T-helper 2 cell treated with Interferon-gamma antibody and Interleukin-4, amounts not matched to agents 5 μg/mL and 100 μg/mL, for 36 hours (primary cell): ENCODE data around the gene RASGRF2.

Experiments used
- DNase-seq: peaks from one replicate; pipeline ENCODE4 v3.0.0; 2021; ENCODE audit warnings: low spot score
- H3K27ac Mint-ChIP-seq: one replicate; pipeline ENCODE4 v1.8.0; 2021; ENCODE audit warnings: mild to moderate bottlenecking, mixed read lengths
- H3K27me3 Mint-ChIP-seq: one replicate; pipeline ENCODE4 v1.8.0; 2021; ENCODE audit warnings: low read depth, mixed read lengths
- H3K36me3 Mint-ChIP-seq: one replicate; pipeline ENCODE4 v1.8.0; 2021; ENCODE audit warnings: low read depth, mixed read lengths
- H3K4me1 Mint-ChIP-seq: one replicate; pipeline ENCODE4 v1.8.0; 2021; ENCODE audit warnings: low read depth, mixed read lengths
- H3K4me3 Mint-ChIP-seq: one replicate; pipeline ENCODE4 v1.8.0; 2022; ENCODE audit warnings: mild to moderate bottlenecking, moderate library complexity, mixed read lengths
- H3K9me3 Mint-ChIP-seq: one replicate; pipeline ENCODE4 v1.8.0; 2021; ENCODE audit warnings: mixed read lengths

Gene RASGRF2

DNA sequence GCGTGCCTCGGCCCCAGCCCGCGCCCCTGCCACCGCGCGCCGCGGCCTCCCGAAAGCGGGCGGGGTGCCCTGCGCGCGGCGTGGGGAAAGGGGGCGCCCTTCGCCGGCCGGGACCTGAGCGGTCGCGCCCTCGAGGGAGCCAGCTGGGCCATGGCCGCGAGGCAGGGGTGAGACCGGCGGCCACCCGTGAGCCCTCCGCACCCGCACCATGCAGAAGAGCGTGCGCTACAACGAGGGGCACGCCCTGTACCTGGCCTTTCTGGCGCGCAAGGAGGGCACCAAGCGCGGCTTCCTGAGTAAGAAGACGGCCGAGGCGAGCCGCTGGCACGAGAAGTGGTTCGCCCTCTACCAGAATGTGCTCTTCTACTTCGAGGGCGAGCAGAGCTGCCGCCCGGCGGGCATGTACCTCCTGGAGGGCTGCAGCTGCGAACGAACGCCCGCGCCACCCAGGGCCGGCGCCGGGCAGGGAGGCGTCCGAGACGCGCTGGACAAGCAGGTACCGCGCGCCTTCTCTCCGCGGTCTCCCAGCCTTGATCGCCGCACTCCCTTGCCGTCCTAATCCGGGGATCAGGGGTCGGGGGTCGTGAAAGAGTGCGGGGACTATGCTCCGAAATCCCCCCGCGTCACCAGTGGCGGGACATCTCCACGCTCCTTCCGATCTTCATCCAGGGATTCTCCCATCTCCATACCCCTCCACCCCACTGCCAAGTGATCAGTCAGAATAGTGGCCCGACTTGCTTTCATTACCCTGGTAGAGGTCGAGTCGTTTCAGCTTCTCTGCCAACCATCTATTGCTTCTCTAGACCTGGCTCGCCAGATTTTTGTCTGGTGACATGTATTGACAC is 590 bp downstream of the RASGRF2 start:
- Mint-ChIP-seq H3K36me3 (no peaks in the 10 kb centered on the region), H3K4me3 (peak overlapping the region; percentile 86), H3K27ac (peak overlapping the region; percentile 84), H3K9me3 (no peaks in the 10 kb centered on the region), H3K4me1 (peaks cover 49% of the 10 kb centered on the region), H3K27me3 (peaks cover 8% of the 10 kb centered on the region)
- peak; percentile 48 for DNase-seq

DNA sequence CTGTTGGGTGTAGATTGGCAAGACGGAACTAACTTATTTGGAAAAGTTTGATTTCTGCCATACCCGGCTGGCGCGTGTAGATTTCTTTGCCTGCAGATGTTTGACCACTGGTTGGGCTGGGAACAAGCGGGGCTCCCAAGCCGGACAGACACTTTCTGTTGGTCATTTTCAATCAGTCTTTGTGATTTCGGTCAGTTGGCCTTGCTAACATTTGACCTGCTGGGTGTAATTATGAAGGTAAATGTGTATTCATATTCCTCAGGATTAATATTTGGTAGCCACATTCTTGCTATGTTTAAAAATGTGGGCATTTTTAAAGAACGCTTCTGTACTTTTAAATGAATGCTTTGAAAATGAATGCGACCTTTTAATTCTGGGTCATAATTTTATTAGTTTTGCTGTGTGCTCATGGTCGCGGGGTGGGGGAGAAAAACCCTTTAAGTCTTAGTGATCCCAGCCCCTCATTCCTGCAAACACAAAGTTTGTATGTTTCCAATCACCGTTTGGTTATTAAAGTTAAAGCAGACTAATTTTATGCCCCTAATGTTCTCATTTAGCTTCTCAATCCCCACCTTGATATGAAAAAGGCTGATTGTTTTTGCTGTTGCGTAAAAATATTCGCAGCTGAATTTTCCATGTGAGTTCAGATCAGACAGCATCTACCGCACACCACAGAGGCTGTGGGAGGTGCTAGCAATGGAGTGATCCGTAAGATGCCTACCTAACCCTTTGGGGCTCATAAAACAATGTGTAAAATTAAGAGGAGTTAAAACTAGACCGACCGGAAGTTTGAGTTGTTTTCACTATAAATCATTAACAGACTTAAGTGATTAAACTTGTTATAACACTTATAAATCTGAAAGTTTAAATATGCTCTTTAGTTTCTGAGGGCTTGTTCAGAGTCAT is 1.5 kb downstream of the RASGRF2 start:
- Mint-ChIP-seq H3K27ac (peak overlapping the region; percentile 84), H3K27me3 (peaks cover 8% of the 10 kb centered on the region), H3K4me3 (peak overlapping the region; percentile 86), H3K4me1 (peaks cover 49% of the 10 kb centered on the region), H3K9me3 (no peaks in the 10 kb centered on the region), H3K36me3 (no peaks in the 10 kb centered on the region)
- DNase-seq: peak; percentile 78

DNA sequence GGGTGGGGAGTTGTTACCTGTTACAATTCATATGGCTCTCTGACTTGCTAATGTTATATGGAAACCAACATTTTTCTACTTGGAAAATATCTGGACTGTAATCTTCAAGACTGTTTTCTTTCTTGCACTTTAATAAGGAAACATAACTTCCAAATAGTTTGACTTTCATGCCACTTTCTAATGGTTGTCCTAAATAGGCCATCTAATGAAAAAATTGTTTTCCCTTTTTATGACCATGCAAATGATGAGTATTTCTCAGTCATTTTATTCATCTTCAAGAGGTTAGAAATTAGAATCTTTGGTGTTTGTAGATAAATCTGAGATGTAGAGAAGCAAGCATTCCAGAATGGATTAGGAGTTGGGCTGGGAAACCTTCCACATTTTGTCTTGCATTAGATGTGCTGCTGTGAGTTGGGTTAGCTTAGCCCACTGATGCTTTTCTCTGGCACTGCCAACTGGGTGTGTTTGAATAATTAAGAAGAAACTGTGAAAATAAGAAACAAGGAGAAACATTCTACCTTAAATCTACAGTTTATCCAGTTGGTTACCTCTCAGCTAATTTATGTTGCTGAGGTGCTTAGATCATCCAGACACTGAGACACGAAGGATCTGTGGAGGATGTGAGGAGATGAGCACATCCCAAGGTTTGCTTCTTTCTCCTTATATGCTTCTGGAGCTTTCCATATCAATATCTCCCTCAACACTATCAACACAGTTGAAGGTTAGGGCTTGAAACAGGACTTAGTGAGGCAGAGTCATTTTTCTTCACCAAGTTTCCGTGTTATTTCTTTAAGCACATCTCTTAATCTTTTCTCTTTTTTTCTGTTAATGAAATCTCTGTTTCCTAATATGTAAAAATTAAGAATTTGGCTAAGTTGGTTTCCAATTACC is 2.7 kb downstream of the RASGRF2 start:
- Mint-ChIP-seq H3K27ac (no peak overlapping the region), H3K9me3 (no peaks in the 10 kb centered on the region), H3K4me1 (peaks cover 46% of the 10 kb centered on the region), H3K4me3 (peak overlapping the region; percentile 44), H3K36me3 (no peaks in the 10 kb centered on the region), H3K27me3 (peaks cover 5% of the 10 kb centered on the region)
- DNase-seq: no peak

DNA sequence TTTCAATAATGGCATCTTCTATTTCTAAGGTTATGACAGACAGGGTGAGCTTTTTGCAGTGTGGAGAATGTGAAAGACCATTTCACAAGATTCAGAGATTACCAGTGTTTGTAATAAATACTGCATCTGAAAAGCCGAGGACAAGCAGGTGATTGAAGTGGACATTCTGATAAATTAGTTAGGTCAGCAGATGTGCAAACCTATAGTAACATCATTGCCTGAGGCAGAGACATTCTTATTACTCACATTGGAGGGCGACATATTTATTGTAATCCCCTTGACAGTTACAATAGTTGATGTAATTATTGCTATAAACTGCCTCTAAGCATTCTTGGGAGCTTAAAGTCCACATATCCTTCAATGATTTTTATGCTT is 3.3 kb downstream of the RASGRF2 start:
- DNase-seq: no peak
- Mint-ChIP-seq H3K4me1 (peaks cover 40% of the 10 kb centered on the region), H3K27ac (no peak overlapping the region), H3K36me3 (no peaks in the 10 kb centered on the region), H3K9me3 (no peaks in the 10 kb centered on the region), H3K27me3 (peaks cover 5% of the 10 kb centered on the region), H3K4me3 (peak overlapping the region; percentile 44)

GRCh38 chr5:80963966-80964481 is 3.9 kb downstream of the RASGRF2 start:
- Mint-ChIP-seq H3K4me3 (peak overlapping the region; percentile 52), H3K36me3 (no peaks in the 10 kb centered on the region), H3K4me1 (peaks cover 40% of the 10 kb centered on the region), H3K27me3 (peaks cover 5% of the 10 kb centered on the region), H3K9me3 (no peaks in the 10 kb centered on the region), H3K27ac (no peak overlapping the region)
- DNase-seq: no peak

DNA sequence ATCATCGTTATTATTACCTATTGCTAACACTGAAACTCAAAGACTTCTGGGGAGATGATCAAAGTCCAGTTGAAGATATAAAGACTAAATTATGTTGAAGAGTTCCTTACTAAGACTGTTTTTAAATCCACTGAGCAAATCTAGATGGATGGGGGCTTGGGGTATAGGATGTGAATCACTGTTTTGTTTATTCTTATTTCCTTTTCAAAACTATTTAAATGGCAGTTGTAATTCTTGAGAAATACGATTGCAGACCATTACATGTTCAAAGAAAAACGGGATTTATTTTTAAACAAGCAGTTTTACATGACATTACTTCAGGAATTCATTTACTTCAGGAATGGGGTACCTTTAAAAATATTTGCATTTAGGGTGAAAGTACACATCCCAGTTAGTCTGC is 4.3 kb downstream of the RASGRF2 start:
- H3K27ac Mint-ChIP-seq: no peak overlapping the region
- H3K4me3 Mint-ChIP-seq: peak overlapping the region; percentile 52
- H3K27me3 Mint-ChIP-seq: peaks cover 4% of the 10 kb centered on the region

DNA sequence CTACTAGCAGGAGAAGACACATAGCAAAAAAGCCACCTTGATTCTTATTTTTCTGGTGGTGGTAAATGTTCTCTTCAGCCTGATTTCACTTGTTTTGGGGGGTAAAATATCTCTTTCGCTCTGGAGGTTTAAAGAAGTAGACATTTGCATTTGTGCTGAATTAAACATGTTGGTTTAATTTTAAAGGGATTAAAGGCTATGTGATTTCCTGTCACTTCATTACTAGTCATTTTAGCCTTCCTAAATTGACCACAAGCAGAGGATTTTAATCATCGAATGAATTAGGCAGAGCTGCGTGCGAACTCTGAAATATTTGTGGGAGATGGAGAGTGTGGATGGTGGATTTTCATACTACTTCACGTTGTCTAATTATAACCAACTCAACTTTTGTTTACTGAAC is 4.8 kb downstream of the RASGRF2 start:
- Mint-ChIP-seq H3K27ac (peak overlapping the region; percentile 22), H3K27me3 (no peaks in the 10 kb centered on the region), H3K36me3 (no peaks in the 10 kb centered on the region), H3K9me3 (no peaks in the 10 kb centered on the region), H3K4me3 (peak overlapping the region; percentile 49), H3K4me1 (peaks cover 33% of the 10 kb centered on the region)
- no peak for DNase-seq

More for the DNA sequence above, 4.3 kb downstream of the RASGRF2 start:
- Mint-ChIP-seq H3K9me3 (no peaks in the 10 kb centered on the region), H3K4me1 (peaks cover 37% of the 10 kb centered on the region), H3K36me3 (no peaks in the 10 kb centered on the region)
- DNase-seq: no peak

- Mint-ChIP-seq H3K4me3 (no peak overlapping the region), H3K9me3 (no peaks in the 10 kb centered on the region), H3K4me1 (peaks cover 26% of the 10 kb centered on the region), H3K27me3 (no peaks in the 10 kb centered on the region), H3K36me3 (no peaks in the 10 kb centered on the region), H3K27ac (peak overlapping the region; percentile 1)
- DNase-seq: no peak
Observed at GRCh38 chr5:80967500-80968181, 7.5 kb downstream of the RASGRF2 start.

- H3K27me3 Mint-ChIP-seq: no peaks in the 10 kb centered on the region
- H3K9me3 Mint-ChIP-seq: no peaks in the 10 kb centered on the region
- peaks cover 13% of the 10 kb centered on the region for H3K4me1 Mint-ChIP-seq
- H3K4me3 Mint-ChIP-seq: no peak overlapping the region
- no peaks in the 10 kb centered on the region for H3K36me3 Mint-ChIP-seq
- H3K27ac Mint-ChIP-seq: no peak overlapping the region
- DNase-seq: no peak
Observed at GRCh38 chr5:80973027-80973426, 12.9 kb downstream of the RASGRF2 start.

DNA sequence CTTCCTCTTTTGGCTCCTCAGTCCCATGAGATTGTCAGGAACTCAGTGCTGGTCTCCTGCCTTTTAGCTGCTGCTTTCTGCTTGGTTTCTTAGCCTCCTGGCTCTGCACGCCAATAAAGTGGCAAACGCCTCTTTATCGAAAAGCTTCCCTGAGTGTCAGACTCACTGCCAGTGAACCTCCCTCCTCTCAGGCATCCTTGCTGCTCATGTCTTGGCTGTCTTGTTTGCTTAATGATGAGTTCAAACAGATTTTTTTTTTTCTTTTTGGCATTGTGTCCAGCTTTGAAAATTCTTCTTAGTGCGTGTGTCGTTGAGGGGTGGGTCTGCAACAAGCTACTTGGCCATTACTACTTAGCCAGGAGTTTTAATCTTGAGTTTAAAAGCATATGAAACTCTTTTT is 14.9 kb downstream of the RASGRF2 start:
- Mint-ChIP-seq H3K27ac (no peak overlapping the region), H3K27me3 (no peaks in the 10 kb centered on the region), H3K4me1 (peaks cover 15% of the 10 kb centered on the region)

DNA sequence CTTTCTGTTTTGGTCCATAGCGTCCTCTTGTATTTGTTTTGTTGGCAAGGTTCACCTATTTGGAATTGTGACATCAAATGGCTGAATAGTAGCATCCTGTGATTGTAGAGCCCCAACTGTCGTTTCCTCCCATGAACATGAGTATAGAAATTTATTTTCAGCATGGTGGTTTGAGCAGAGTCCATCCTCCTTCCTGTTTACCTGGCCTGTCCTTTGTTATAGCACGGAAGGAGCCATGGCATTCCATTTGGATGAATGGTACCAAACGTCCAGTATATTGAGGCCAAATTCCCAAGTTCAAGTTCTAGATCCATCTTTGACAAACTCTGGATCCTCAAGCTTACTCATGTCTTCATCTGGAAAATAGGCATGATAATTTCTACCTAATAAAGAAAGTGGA is 16.8 kb downstream of the RASGRF2 start:
- no peak overlapping the region for H3K27ac Mint-ChIP-seq
- H3K36me3 Mint-ChIP-seq: no peaks in the 10 kb centered on the region
- no peaks in the 10 kb centered on the region for H3K9me3 Mint-ChIP-seq
- H3K4me3 Mint-ChIP-seq: no peak overlapping the region
- no peaks in the 10 kb centered on the region for H3K27me3 Mint-ChIP-seq
- no peak for DNase-seq
- H3K4me1 Mint-ChIP-seq: peaks cover 13% of the 10 kb centered on the region

More for the DNA sequence above, 14.9 kb downstream of the RASGRF2 start:
- Mint-ChIP-seq H3K4me3 (no peak overlapping the region), H3K9me3 (no peaks in the 10 kb centered on the region), H3K36me3 (no peaks in the 10 kb centered on the region)
- no peak for DNase-seq

- H3K4me1 Mint-ChIP-seq: peaks cover 16% of the 10 kb centered on the region
- H3K4me3 Mint-ChIP-seq: no peak overlapping the region
- peaks cover 1% of the 10 kb centered on the region for H3K36me3 Mint-ChIP-seq
- no peak for DNase-seq
- H3K27ac Mint-ChIP-seq: no peak overlapping the region
- H3K9me3 Mint-ChIP-seq: no peaks in the 10 kb centered on the region
- no peaks in the 10 kb centered on the region for H3K27me3 Mint-ChIP-seq
Observed at GRCh38 chr5:80977764-80978163, 17.6 kb downstream of the RASGRF2 start.

GRCh38 chr5:80978772-80979317 is 18.7 kb downstream of the RASGRF2 start:
- no peak overlapping the region for H3K27ac Mint-ChIP-seq
- no peak overlapping the region for H3K4me3 Mint-ChIP-seq
- no peaks in the 10 kb centered on the region for H3K27me3 Mint-ChIP-seq

More at GRCh38 chr5:80978772-80979317, 18.7 kb downstream of the RASGRF2 start:
- Mint-ChIP-seq H3K36me3 (peaks cover 1% of the 10 kb centered on the region), H3K9me3 (no peaks in the 10 kb centered on the region), H3K4me1 (peaks cover 8% of the 10 kb centered on the region)
- no peak for DNase-seq
